PC-3 (cell line): ENCODE results near the gene DRAXIN.

Experiments
- EZH2 ChIP-seq: fragments of 300-600 bp; sonication (generic); IDR thresholded peaks from one replicate; pipeline ENCODE4 v1.6.1; 2017; ENCODE audit warnings: antibody characterized with exemption, mild to moderate bottlenecking, low read length; ENCODE audit not compliant: unreplicated experiment
- TF ChIP-seq, protein P1 (sequence below): fragments of 300-600 bp; sonication (generic); conservative IDR thresholded peaks from 2 replicates; pipeline ENCODE4 v1.5.1; 2017; ENCODE audit warnings: antibody characterized with exemption, low read depth, mild to moderate bottlenecking, low read length

GRCh38 chr1:11706292-11706691 lies 14.8 kb downstream of the DRAXIN start:
- TF ChIP-seq, protein P1, sequence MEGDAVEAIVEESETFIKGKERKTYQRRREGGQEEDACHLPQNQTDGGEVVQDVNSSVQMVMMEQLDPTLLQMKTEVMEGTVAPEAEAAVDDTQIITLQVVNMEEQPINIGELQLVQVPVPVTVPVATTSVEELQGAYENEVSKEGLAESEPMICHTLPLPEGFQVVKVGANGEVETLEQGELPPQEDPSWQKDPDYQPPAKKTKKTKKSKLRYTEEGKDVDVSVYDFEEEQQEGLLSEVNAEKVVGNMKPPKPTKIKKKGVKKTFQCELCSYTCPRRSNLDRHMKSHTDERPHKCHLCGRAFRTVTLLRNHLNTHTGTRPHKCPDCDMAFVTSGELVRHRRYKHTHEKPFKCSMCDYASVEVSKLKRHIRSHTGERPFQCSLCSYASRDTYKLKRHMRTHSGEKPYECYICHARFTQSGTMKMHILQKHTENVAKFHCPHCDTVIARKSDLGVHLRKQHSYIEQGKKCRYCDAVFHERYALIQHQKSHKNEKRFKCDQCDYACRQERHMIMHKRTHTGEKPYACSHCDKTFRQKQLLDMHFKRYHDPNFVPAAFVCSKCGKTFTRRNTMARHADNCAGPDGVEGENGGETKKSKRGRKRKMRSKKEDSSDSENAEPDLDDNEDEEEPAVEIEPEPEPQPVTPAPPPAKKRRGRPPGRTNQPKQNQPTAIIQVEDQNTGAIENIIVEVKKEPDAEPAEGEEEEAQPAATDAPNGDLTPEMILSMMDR, result no peak
- TF ChIP-seq EZH2, result no peak
